GM12873 (cell line): ENCODE data around the gene CALD1.

Experiments
- TF ChIP-seq, protein P1 (sequence below): IDR thresholded peaks from 2 replicates; pipeline ENCODE4 v1.5.1; 2012; ENCODE audit warnings: low read depth, mild to moderate bottlenecking, moderate library complexity, low read length, control low read depth; ENCODE audit not compliant: insufficient read depth; ENCODE audit errors: missing control alignments

CALD1 gene

GRCh38 chr7:134894928-134895327, 115.5 kb downstream of the CALD1 start:
- TF ChIP-seq, protein P1, sequence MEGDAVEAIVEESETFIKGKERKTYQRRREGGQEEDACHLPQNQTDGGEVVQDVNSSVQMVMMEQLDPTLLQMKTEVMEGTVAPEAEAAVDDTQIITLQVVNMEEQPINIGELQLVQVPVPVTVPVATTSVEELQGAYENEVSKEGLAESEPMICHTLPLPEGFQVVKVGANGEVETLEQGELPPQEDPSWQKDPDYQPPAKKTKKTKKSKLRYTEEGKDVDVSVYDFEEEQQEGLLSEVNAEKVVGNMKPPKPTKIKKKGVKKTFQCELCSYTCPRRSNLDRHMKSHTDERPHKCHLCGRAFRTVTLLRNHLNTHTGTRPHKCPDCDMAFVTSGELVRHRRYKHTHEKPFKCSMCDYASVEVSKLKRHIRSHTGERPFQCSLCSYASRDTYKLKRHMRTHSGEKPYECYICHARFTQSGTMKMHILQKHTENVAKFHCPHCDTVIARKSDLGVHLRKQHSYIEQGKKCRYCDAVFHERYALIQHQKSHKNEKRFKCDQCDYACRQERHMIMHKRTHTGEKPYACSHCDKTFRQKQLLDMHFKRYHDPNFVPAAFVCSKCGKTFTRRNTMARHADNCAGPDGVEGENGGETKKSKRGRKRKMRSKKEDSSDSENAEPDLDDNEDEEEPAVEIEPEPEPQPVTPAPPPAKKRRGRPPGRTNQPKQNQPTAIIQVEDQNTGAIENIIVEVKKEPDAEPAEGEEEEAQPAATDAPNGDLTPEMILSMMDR, result no peak

DNA sequence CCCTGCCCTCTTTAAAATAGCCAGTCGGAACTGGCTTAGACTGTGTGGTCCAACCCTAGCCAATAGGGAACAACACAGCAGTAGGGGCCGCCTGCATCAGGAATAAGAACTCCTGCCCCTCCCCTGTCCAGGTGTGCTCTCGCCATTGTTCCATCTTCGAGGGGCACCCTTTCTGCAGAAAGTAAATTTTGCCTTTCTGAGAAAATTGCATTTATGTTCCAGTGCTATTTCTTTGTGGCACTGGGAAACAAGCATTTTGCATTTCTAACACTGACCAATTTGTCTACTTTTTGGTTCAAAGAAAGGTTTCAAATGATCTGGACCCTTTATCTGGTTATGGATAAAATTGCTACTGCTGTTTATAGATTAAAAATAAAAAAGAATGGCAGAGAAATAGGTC, 116.6 kb downstream of the CALD1 start:
- TF ChIP-seq, protein P1, result no peak

DNA sequence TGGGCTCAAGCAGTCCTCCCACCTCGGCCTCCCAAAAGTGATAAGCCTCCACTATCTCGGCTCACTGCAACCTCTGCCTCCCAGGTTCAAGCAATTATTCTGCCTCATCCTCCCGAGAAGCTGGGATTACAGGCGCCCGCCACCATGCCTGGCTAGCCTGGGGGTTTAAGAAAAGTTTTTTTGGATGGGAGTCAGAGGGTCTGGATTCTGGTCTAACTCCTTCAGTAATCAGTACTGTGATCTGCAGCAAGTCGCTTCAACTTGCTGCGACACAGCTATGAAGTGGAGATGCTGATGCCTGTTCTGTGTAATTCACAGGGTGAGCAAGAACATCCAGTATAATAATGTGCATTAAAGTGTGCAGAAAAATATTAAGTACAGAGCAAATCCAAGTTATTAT, 118.5 kb downstream of the CALD1 start:
- TF ChIP-seq, protein P1, result no peak

GRCh38 chr7:134899729-134900128, 120.3 kb downstream of the CALD1 start:
- TF ChIP-seq, protein P1, result no peak

DNA sequence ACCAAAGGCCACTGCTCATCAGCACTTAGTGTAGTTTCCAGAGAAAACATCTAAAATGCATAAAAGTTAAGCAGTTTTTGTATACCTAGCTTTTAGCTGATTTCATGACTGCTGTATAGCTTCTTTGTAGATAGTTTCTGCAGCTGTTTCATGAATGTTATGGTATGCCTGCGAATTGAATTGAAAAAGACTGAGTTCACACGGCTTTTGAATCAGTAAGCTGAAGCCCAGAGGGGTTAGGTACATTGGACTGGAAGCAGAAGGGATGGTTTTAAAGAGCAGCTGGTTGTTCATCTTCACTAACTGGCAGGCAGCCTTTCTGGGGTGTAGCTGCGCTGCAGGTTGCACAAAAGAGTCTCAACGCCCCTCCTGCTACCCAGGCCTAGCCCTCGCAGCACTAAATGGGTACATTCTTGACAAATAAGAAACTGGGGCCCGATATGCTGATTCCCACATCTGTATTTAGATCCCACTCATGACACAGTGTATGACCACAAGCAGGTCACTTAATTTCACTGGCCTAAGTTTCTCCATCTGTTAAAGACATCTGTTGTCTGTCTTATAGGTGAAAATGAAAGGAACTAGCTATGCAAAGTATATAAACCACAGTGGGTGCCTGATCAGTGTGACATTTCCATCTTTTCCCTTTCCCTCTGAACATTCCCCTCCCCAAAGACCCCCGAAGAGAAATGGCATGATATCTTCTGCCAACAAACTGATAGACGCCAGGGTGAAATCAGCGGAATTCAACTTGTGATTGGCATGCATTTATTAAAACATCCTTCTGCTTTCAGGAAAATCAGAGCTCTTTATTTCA, 120.9 kb downstream of the CALD1 start:
- TF ChIP-seq, protein P1, result no peak

DNA sequence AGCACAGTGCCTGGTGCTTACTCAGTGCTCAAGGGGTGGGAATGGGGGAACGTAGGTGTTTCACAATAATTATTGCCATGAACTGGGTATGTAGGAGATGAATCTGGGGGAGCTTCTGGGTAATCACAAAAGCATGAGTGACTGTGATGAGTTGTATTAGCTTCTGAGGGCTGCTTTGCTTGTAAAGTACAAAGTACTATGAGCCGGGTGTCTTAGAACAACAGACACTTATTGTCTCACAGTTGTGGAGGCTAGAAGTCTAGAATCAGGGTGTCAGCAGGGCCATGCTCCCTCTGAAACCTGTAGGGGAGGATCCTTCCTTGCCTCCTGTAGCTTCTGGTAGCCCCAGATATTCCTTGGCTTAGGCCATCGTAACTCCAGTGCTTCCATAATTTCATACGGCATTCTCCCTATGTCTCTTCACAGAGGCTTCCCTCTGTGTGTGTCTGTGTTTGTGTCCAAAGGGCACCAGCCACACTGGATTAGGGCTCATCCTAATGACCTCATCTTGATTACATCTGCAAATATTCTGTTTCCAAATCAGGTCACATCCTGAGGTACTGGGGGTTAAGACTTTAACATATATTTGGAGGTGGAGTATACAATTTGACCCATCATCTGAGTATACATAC, 122.1 kb downstream of the CALD1 start:
- TF ChIP-seq, protein P1, result no peak

DNA sequence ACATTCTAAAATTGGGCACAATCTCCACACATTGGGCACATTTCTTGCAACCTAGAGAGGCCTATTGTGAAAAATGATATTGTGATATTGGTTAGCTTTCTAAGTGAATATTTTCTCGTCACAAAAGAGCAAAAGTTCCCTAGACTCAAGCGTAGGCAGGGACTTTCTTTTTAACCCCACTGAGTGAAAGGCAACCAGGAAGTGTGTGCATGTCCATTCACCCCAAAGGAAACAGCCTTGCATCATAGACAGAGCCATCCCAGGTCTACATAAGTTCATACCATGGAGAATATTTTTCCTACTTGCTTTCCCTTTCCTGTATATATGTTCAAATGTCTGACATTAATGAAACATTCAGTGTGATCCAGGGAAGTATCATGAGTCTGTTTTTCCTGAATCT, 122.6 kb downstream of the CALD1 start:
- TF ChIP-seq, protein P1, result no peak
